HCT116 (cell line): ENCODE results near the gene SLC7A11. TPM values are rescaled to one million over a fixed set of nuclear protein-coding genes. Genes with fewer than 3 reads are reported as not detected.

Source experiments
- ATAC-seq: fragments of 200-7000 bp; cut with Tn5 transposase; 2 replicates; pipeline ENCODE4 v1.9.1; 2020; ENCODE audit warnings: mild to moderate bottlenecking, moderate library complexity
- BruUV-seq: library from RNA; stranded (reverse); fragments of 400-500 nt; replicated peaks from 2 replicates; lab custom pipeline; 2021; lab: Mats Ljungman, UMichigan
- CTCF ChIA-PET: fragments of 300-600 bp; sonication (Branson Sonifier 250); formaldehyde crosslinking; loops from one replicate; lab custom pipeline; 2021; ENCODE audit warnings: antibody characterized with exemption; lab: Charles Lee
- POLR2A ChIA-PET: fragments of 300-600, 350-600 bp; sonication (Branson Sonifier 250); formaldehyde crosslinking; loops from one replicate; lab custom pipeline; 2021; ENCODE audit warnings: antibody characterized with exemption; lab: Charles Lee
- RAD21 ChIA-PET, 2 experiments: fragments of 300-600 bp; sonication (Branson Sonifier 250); formaldehyde crosslinking; loops; one replicate each; lab custom pipeline; 2023; ENCODE audit warnings: low total read pairs in 2 of 2; ENCODE audit not compliant: uncharacterized antibody in 2 of 2, unreplicated experiment in 2 of 2, low non-redundant PET in 1 of 2; lab: Charles Lee
- DNase-seq: peaks from one replicate; pipeline ENCODE4 v3.0.0-alpha.2; 2010; ENCODE audit warnings: low read depth, low spot score
- H2AFZ ChIP-seq: fragments of 200-600 bp; shearing (Covaris generic), sonication (generic); 2 replicates; pipeline ENCODE4 v1.6.1; 2017; ENCODE audit warnings: low read depth, mixed run types, mixed read lengths, antibody characterized with exemption, low read length; ENCODE audit not compliant: poor library complexity, severe bottlenecking
- H3K27ac ChIP-seq: 2 replicates; pipeline ENCODE4 v1.5.1; 2012; ENCODE audit warnings: low read depth, low read length
- H3K27me3 ChIP-seq: fragments of 200-600 bp; sonication (generic); 2 replicates; pipeline ENCODE4 v1.6.1; 2016; ENCODE audit warnings: mixed run types, low read length, mixed read lengths; ENCODE audit not compliant: insufficient read depth
- H3K36me3 ChIP-seq, 2 experiments: fragments of 200-500 bp in 1 of 2; fragments of 200-600 bp in 1 of 2; sonication (Bioruptor generic) in 1 of 2; sonication (generic) in 1 of 2; 2 replicates each; pipeline versions ENCODE4 v1.5.1 to v1.6.1; 2014 to 2016; ENCODE audit warnings: low read length in 2 of 2, inconsistent platforms in 1 of 2, mixed read lengths in 1 of 2, mixed run types in 1 of 2; ENCODE audit not compliant: insufficient read depth in 2 of 2, control insufficient read depth in 1 of 2
- H3K4me1 ChIP-seq, 2 experiments: fragments of 200-600 bp in 1 of 2; sonication (generic) in 1 of 2; 2 replicates each; pipeline versions ENCODE4 v1.5.1 to v1.6.1; 2012 to 2017; ENCODE audit warnings: low read length in 2 of 2, inconsistent platforms in 1 of 2, mild to moderate bottlenecking in 1 of 2, mixed read lengths in 1 of 2, mixed run types in 1 of 2, moderate library complexity in 1 of 2; ENCODE audit not compliant: insufficient read depth in 2 of 2, control insufficient read depth in 1 of 2
- H3K4me2 ChIP-seq: fragments of 200-600 bp; sonication (generic); 2 replicates; pipeline ENCODE4 v1.6.1; 2017; ENCODE audit warnings: mixed run types, low read length, mixed read lengths
- H3K4me3 ChIP-seq, 2 experiments: fragments of 200-600 bp in 1 of 2; sonication (generic) in 1 of 2; replicated peaks in 1 of 2; 2 replicates each; pipeline ENCODE4 v1.5.1; 2011 to 2016; ENCODE audit warnings: low read length in 2 of 2, control low read depth in 1 of 2, low read depth in 1 of 2, mild to moderate bottlenecking in 1 of 2, mixed read lengths in 1 of 2, mixed run types in 1 of 2
- H3K79me2 ChIP-seq: fragments of 200-600 bp; sonication (generic); 2 replicates; pipeline ENCODE4 v1.6.1; 2017; ENCODE audit warnings: mild to moderate bottlenecking, mixed run types, low read length, moderate library complexity, mixed read lengths; ENCODE audit not compliant: insufficient read depth
- H3K9ac ChIP-seq: fragments of 200-600 bp; sonication (generic); 2 replicates; pipeline ENCODE4 v1.6.1; 2016; ENCODE audit warnings: low read length, mixed read lengths
- H3K9me2 ChIP-seq: fragments of 200-600 bp; sonication (generic), shearing (Covaris generic); 2 replicates; pipeline ENCODE4 v1.6.1; 2017; ENCODE audit warnings: mixed run types, mild to moderate bottlenecking, moderate library complexity; ENCODE audit not compliant: insufficient read depth
- H3K9me3 ChIP-seq, 2 experiments: fragments of 200-500 bp in 1 of 2; fragments of 200-600 bp in 1 of 2; sonication (Bioruptor generic) in 1 of 2; sonication (generic) in 1 of 2; 2 replicates each; pipeline ENCODE4 v1.6.1; 2014 to 2017; ENCODE audit warnings: low read length in 2 of 2, mixed read lengths in 2 of 2, inconsistent platforms in 1 of 2, low read depth in 1 of 2, mild to moderate bottlenecking in 1 of 2, mixed run types in 1 of 2, moderate library complexity in 1 of 2; ENCODE audit not compliant: control insufficient read depth in 1 of 2, insufficient read depth in 1 of 2
- H4K20me1 ChIP-seq: fragments of 200-600 bp; sonication (generic), shearing (Covaris generic); 2 replicates; pipeline ENCODE4 v1.6.1; 2017; ENCODE audit warnings: mixed run types, mild to moderate bottlenecking, moderate library complexity; ENCODE audit not compliant: insufficient read depth
- ATF3 ChIP-seq: IDR thresholded peaks from 2 replicates; pipeline ENCODE4 v1.6.1; 2012
- CBX3 ChIP-seq: IDR thresholded peaks from 2 replicates; pipeline ENCODE4 v1.6.1; 2012; ENCODE audit warnings: low read depth
- CTCF ChIP-seq, 3 experiments: fragments of 200-600 bp in 1 of 3; sonication (generic) in 1 of 3; IDR thresholded peaks in 2 of 3; conservative IDR thresholded peaks in 1 of 3; 2 replicates each; pipeline ENCODE4 v1.5.1; 2012 to 2017; ENCODE audit warnings: low read depth in 2 of 3, low read length in 2 of 3, antibody characterized with exemption in 1 of 3, borderline replicate concordance in 1 of 3, control low read depth in 1 of 3, mild to moderate bottlenecking in 1 of 3, mixed read lengths in 1 of 3, mixed run types in 1 of 3, moderate library complexity in 1 of 3; ENCODE audit not compliant: insufficient read depth in 1 of 3
- EGR1 ChIP-seq: IDR thresholded peaks from 2 replicates; pipeline ENCODE4 v1.6.1; 2012; ENCODE audit warnings: low read depth
- ELF1 ChIP-seq: IDR thresholded peaks from 2 replicates; pipeline ENCODE4 v1.6.1; 2012; ENCODE audit warnings: low read depth, borderline replicate concordance
- EZH2 ChIP-seq: fragments of 200-600 bp; sonication (generic); IDR thresholded peaks from 2 replicates; pipeline ENCODE4 v1.6.1; 2017; ENCODE audit warnings: antibody characterized with exemption, mixed run types
- JUND ChIP-seq: IDR thresholded peaks from 2 replicates; pipeline ENCODE4 v1.6.1; 2012
- MAX ChIP-seq: IDR thresholded peaks from 2 replicates; pipeline ENCODE4 v1.6.1; 2012
- POLR2AphosphoS5 ChIP-seq: IDR thresholded peaks from 2 replicates; pipeline ENCODE4 v1.6.1; 2011; ENCODE audit warnings: mild to moderate bottlenecking, low read depth, low read length, moderate library complexity
- RAD21 ChIP-seq: IDR thresholded peaks from 2 replicates; pipeline ENCODE4 v1.6.1; 2012; ENCODE audit warnings: low read depth, mild to moderate bottlenecking
- YY1 ChIP-seq: IDR thresholded peaks from 2 replicates; pipeline ENCODE4 v1.6.1; 2011; ENCODE audit warnings: low read length, low read depth, moderate library complexity, mild to moderate bottlenecking; ENCODE audit not compliant: insufficient replicate concordance; ENCODE audit errors: extremely low read depth
- ZFX ChIP-seq: fragments of 450-650 bp; IDR thresholded peaks from 2 replicates; pipeline ENCODE4 v1.6.1; 2017
- ZNF274 ChIP-seq: fragments of 200-500 bp; sonication (Bioruptor generic); IDR thresholded peaks from 2 replicates; pipeline ENCODE4 v1.6.1; 2014; ENCODE audit warnings: mild to moderate bottlenecking, low read depth, low read length, inconsistent platforms
- intact Hi-C: fragments of 100-400 bp; cut with micrococcal nuclease; formaldehyde crosslinking; loops from 2 replicates; pipeline ENCODE4 v1.10.0; 2022
- total RNA-seq: library from RNA; stranded (reverse); gene quantifications from one replicate; pipeline ENCODE4 v1.2.1, GENCODE V29; 2021; ENCODE audit not compliant: unreplicated experiment

Gene SLC7A11
- total RNA-seq, 1 experiment from 2014 or later: 45.8 TPM

GRCh38 chr4:138184886-138185285 is 57.3 kb downstream of the SLC7A11 start:
- ATAC-seq (no peak), DNase-seq (no peak)
- Histone ChIP-seq H3K4me2 (no peak overlapping the region), H3K4me3 (no peak overlapping the region), H3K79me2 (no peaks in the 10 kb centered on the region), H3K4me1 (no peaks in the 10 kb centered on the region), H3K36me3 (no peaks in the 10 kb centered on the region), H3K27ac (no peak overlapping the region), H3K27me3 (no peaks in the 10 kb centered on the region), H4K20me1 (no peaks in the 10 kb centered on the region), H3K9me3 (no peaks in the 10 kb centered on the region), H3K9ac (no peak overlapping the region), H2AFZ (no peak overlapping the region), H3K9me2 (no peaks in the 10 kb centered on the region)
- intact Hi-C loops: loop anchor here (10.0 kb wide), 1 partner anchor 390 kb away; no protein-coding TSS in a partner anchor
- POLR2A ChIA-PET: no interaction called here
- RAD21 ChIA-PET: no interaction called here
- BruUV-seq: no TSS peak
- TF ChIP-seq EZH2 (no peak), ELF1 (no peak), EGR1 (no peak), MAX (no peak), JUND (no peak), RAD21 (no peak), POLR2AphosphoS5 (no peak), CBX3 (no peak), ATF3 (no peak), CTCF (IDR thresholded peaks at IDR 0.05 in 2 of 3, conservative IDR thresholded peaks at IDR 0.05 in 1 of 3; ENCODE audit: borderline replicate concordance in 1 of 3, insufficient read depth in 1 of 3, low read depth in 2 of 3, low read length in 2 of 3) (no peak), ZFX (no peak), ZNF274 (no peak), YY1 (no peak)
- CTCF ChIA-PET: interaction anchor here (1.6 kb wide), 1 partner anchor 310 kb away, joined by 3 read pairs; no protein-coding TSS in a partner anchor
